Endothelial cell of umbilical vein (primary cell): ENCODE results near the gene SMARCC2. TPM values are rescaled to one million over a fixed set of nuclear protein-coding genes. Genes with fewer than 3 reads are reported as not detected.

Experiments used
- BruUV-seq: library from RNA; stranded (reverse); fragments of 400-500 nt; replicated peaks from 2 replicates; lab custom pipeline; 2021; lab: Mats Ljungman, UMichigan
- CTCF ChIA-PET: fragments of 300-600, 350-600 bp; sonication (Branson Sonifier 250); formaldehyde crosslinking; loops from one replicate; lab custom pipeline; 2021; ENCODE audit warnings: antibody characterized with exemption, inconsistent platforms; lab: Charles Lee
- POLR2A ChIA-PET: fragments of 300-600, 350-600 bp; sonication (Branson Sonifier 250); formaldehyde crosslinking; loops from one replicate; lab custom pipeline; 2021; ENCODE audit warnings: antibody characterized with exemption, inconsistent platforms; lab: Charles Lee
- DNase-seq: peaks from one replicate; pipeline ENCODE4 v3.0.0-alpha.2; 2011; ENCODE audit warnings: low read depth, low spot score
- FAIRE-seq: peaks from 2 replicates; lab custom pipeline; 2011; peaks lifted over from hg19 to GRCh38; lab: Jason Lieb, UNC
- H2AFZ ChIP-seq: 2 replicates; pipeline ENCODE4 v1.6.0; 2012; ENCODE audit warnings: low read depth, low read length, control low read depth, inconsistent platforms
- H3K27ac ChIP-seq: 2 replicates; pipeline ENCODE4 v1.5.1; 2011; ENCODE audit warnings: low read depth, mild to moderate bottlenecking, control low read depth, low read length, moderate library complexity; ENCODE audit not compliant: insufficient read depth
- H3K27me3 ChIP-seq, 2 experiments: 2 replicates each; pipeline versions ENCODE4 v1.6.0 to v1.6.1; 2011; ENCODE audit warnings: low read length in 2 of 2, mixed read lengths in 1 of 2; ENCODE audit not compliant: control insufficient read depth in 2 of 2, insufficient read depth in 2 of 2
- H3K36me3 ChIP-seq, 2 experiments: 2 replicates in 1 of 2; 3 replicates in 1 of 2; pipeline ENCODE4 v1.5.1; 2011; ENCODE audit warnings: low read length in 2 of 2, mild to moderate bottlenecking in 1 of 2, moderate library complexity in 1 of 2; ENCODE audit not compliant: control insufficient read depth in 2 of 2, insufficient read depth in 2 of 2; ENCODE audit errors: extremely low read depth in 1 of 2
- H3K4me1 ChIP-seq: 3 replicates; pipeline ENCODE4 v1.5.1; 2011; ENCODE audit warnings: mild to moderate bottlenecking, low read length; ENCODE audit not compliant: control insufficient read depth, insufficient read depth; ENCODE audit errors: extremely low read depth
- H3K4me2 ChIP-seq: 2 replicates; pipeline ENCODE4 v1.6.1; 2011; ENCODE audit warnings: low read length, control low read depth, mixed read lengths; ENCODE audit not compliant: insufficient read depth
- H3K4me3 ChIP-seq, 3 experiments: fragments of 200-600 bp in 1 of 3; sonication (generic), shearing (Covaris generic) in 1 of 3; replicated peaks in 1 of 3; 2 replicates each; pipeline ENCODE4 v1.5.1; 2011 to 2016; ENCODE audit warnings: control low read depth in 3 of 3, low read length in 3 of 3, mild to moderate bottlenecking in 2 of 3, inconsistent platforms in 1 of 3, low read depth in 1 of 3, moderate library complexity in 1 of 3; ENCODE audit not compliant: insufficient read depth in 1 of 3
- H3K79me2 ChIP-seq: 2 replicates; pipeline ENCODE4 v1.6.0; 2012; ENCODE audit warnings: low read length, inconsistent platforms; ENCODE audit not compliant: control insufficient read depth, insufficient read depth
- H3K9ac ChIP-seq: replicated peaks from 2 replicates; pipeline ENCODE3; 2011; ENCODE audit warnings: low read length, control low read depth; ENCODE audit not compliant: insufficient read depth; ENCODE audit errors: extremely low read depth
- H3K9me1 ChIP-seq: replicated peaks from 3 replicates; pipeline ENCODE4 v1.6.0; 2011; ENCODE audit warnings: mild to moderate bottlenecking, low read length; ENCODE audit not compliant: control insufficient read depth, insufficient read depth; ENCODE audit errors: extremely low read depth
- H3K9me3 ChIP-seq: replicated peaks from 2 replicates; pipeline ENCODE4 v1.5.1; 2012; ENCODE audit warnings: low read length, inconsistent platforms; ENCODE audit not compliant: control insufficient read depth, insufficient read depth
- H4K20me1 ChIP-seq: replicated peaks from 2 replicates; pipeline ENCODE3; 2011; ENCODE audit warnings: mild to moderate bottlenecking, low read length; ENCODE audit not compliant: control insufficient read depth, insufficient read depth; ENCODE audit errors: extremely low read depth
- CTCF ChIP-seq, 2 donors: IDR thresholded peaks; 1 replicate in 1 of 2; 2 replicates in 1 of 2; pipeline ENCODE4 v1.5.1; 2011; ENCODE audit warnings: low read length in 2 of 2, mild to moderate bottlenecking in 2 of 2, moderate library complexity in 2 of 2, control low read depth in 1 of 2, inconsistent platforms in 1 of 2, low read depth in 1 of 2; ENCODE audit not compliant: insufficient read depth in 1 of 2; ENCODE audit errors: extremely low read depth in 1 of 2
- EZH2 ChIP-seq: IDR thresholded peaks from 2 replicates; pipeline ENCODE4 v1.6.1; 2012; ENCODE audit warnings: borderline replicate concordance, low read depth, mild to moderate bottlenecking, moderate library complexity, low read length, inconsistent platforms; ENCODE audit not compliant: severe bottlenecking
- FOS ChIP-seq: IDR thresholded peaks from 2 replicates; pipeline ENCODE4 v1.6.1; 2011; ENCODE audit warnings: mild to moderate bottlenecking, low read length, moderate library complexity, borderline replicate concordance; ENCODE audit not compliant: insufficient read depth
- GATA2 ChIP-seq: IDR thresholded peaks from 2 replicates; pipeline ENCODE4 v1.7.0; 2011; ENCODE audit warnings: low read depth, mild to moderate bottlenecking, moderate library complexity, mixed read lengths, low read length; ENCODE audit not compliant: insufficient read length, insufficient read depth
- JUN ChIP-seq: IDR thresholded peaks from 2 replicates; pipeline ENCODE4 v1.6.1; 2011; ENCODE audit warnings: borderline replicate concordance, low read depth; ENCODE audit not compliant: insufficient read length, insufficient read depth
- MAX ChIP-seq: IDR thresholded peaks from 2 replicates; pipeline ENCODE4 v1.6.1; 2011; ENCODE audit not compliant: insufficient read depth, insufficient read length
- MYC ChIP-seq: IDR thresholded peaks from one replicate; pipeline ENCODE4 v1.6.1; 2011; ENCODE audit warnings: mild to moderate bottlenecking, low read depth, low read length
- POLR2A ChIP-seq: IDR thresholded peaks from 2 replicates; pipeline ENCODE4 v1.6.1; 2012; ENCODE audit warnings: low read depth, mild to moderate bottlenecking, control low read depth, low read length
- POLR2AphosphoS5 ChIP-seq: IDR thresholded peaks from 2 replicates; pipeline ENCODE4 v1.6.1; 2012; ENCODE audit warnings: low read depth, mild to moderate bottlenecking, control low read depth, low read length, moderate library complexity; ENCODE audit not compliant: insufficient read depth
- dilution Hi-C: fragments of 300-500 bp; cut with MboI; formaldehyde crosslinking; loops from one replicate; pipeline ENCODE4 v1.15.0; 2019; ENCODE audit warnings: low sequenced_read_pairs; ENCODE audit not compliant: extremely low pct_ligation_motif_present
- intact Hi-C: fragments of 100-400 bp; cut with micrococcal nuclease; formaldehyde crosslinking; loops from one replicate; pipeline ENCODE4 v1.10.0; 2022
- polyA plus RNA-seq, 4 experiments: library from polyadenylated mRNA; depleted of rRNA in 3 of 4; stranded (reverse) in 3 of 4; unstranded in 1 of 4; fragments of >200 nt; gene quantifications; 2 replicates each; pipeline versions ENCODE4 v1.2.1 to v1.2.3, GENCODE V29; 2011 to 2012; ENCODE audit warnings: missing spikeins in 1 of 4
- total RNA-seq: library from RNA; stranded (reverse); gene quantifications from 2 replicates; pipeline ENCODE4 v1.2.3, GENCODE V29; 2021

SMARCC2 gene
- total and polyA plus RNA-seq, 2 donors (not counting 3 experiments of a cell fraction or from before 2014, with no cell fraction given): 51.9 to 121 TPM

DNA sequence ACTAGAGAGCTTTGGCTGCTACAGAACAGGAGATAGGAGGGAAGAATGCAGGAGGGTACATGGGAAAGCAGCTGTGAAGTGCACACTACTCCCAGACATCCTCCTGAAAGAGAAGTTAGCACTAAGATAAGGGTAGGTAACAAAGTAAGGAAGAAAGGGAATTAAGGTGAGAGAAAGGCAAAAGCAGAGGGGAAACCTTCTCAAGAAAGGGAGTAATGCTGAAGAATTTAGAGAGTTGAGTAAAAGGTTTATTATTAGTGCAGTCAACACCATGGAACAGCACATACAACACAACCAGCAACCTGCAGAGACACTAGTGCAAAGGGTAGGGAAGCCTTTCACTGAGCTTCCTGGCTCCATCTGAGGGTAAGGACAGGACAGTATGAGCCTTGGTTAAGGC, 15.0 kb upstream of the SMARCC2 start:
- Histone ChIP-seq H2AFZ (no peak overlapping the region), H3K79me2 (no peaks in the 10 kb centered on the region), H3K4me3 (no peak overlapping the region), H4K20me1 (no peaks in the 10 kb centered on the region), H3K4me1 (peaks cover 18% of the 10 kb centered on the region), H3K9ac (no peak overlapping the region), H3K27me3 (no peaks in the 10 kb centered on the region), H3K27ac (no peak overlapping the region), H3K9me3 (no peaks in the 10 kb centered on the region), H3K9me1 (no peaks in the 10 kb centered on the region), H3K36me3 (peaks cover 12 to 29% of the 10 kb centered on the region in 2 experiments), H3K4me2 (no peak overlapping the region)
- CTCF ChIA-PET: interaction anchor here (2.2 to 8.5 kb wide), 4 partner anchors 8 to 260 kb away, joined by 10 to 63 read pairs (median 36); partner anchors contain the start of genes RNF41 and SMARCC2
- BruUV-seq: no TSS peak
- dilution Hi-C loops (no loop called here), intact Hi-C loops (no loop called here)
- TF ChIP-seq POLR2AphosphoS5 (no peak), FOS (no peak), GATA2 (no peak), MAX (no peak), JUN (no peak), MYC (no peak), EZH2 (no peak), POLR2A (no peak), CTCF (IDR thresholded peaks at IDR 0.05; ENCODE audit: extremely low read depth in 1 of 2, insufficient read depth in 1 of 2, low read depth in 1 of 2, low read length in 2 of 2) (no peak)
- DNase-seq: no peak
- POLR2A ChIA-PET: interaction anchor here (2.8 kb wide), 1 partner anchor 17 kb away, joined by 12 read pairs; the partner anchor contains the start of gene RNF41
- FAIRE-seq: no peak
